ENCODE measurements around the gene LPP.
"Not testable (repeated sequence)": the region's sequence is repeated elsewhere in the genome, so short reads cannot be mapped to it uniquely, and the experiment has no call there.

Gene LPP

DNA sequence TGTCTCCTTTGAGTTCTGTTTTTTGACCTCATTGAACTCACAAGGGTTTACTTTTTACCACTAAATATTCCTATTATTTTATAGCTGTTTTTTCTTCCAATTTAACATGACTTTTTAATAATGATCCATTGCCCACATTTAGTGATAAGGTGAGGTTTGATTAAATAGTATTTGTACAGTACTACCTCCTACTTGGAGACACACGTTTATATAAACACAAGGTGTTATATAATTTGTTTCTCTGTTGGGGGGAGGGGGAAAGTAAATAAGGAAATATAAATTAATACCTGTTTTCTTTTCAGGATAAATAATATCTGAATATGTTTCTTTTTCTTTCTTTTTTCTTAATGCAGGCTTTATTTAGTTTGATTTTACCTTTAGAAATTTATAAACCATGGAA lies 281.3 kb downstream of the LPP start:
- Histone ChIP-seq H3K36me3 (replicated peaks) (no peaks in the 10 kb centered on the region), H3K27me3 (replicated peaks) (no peaks in the 10 kb centered on the region), H3K27ac (no peak overlapping the region), H3K4me3 (ENCODE audit: low read depth, low read length) (no peak overlapping the region)
- TF ChIP-seq, protein P1, sequence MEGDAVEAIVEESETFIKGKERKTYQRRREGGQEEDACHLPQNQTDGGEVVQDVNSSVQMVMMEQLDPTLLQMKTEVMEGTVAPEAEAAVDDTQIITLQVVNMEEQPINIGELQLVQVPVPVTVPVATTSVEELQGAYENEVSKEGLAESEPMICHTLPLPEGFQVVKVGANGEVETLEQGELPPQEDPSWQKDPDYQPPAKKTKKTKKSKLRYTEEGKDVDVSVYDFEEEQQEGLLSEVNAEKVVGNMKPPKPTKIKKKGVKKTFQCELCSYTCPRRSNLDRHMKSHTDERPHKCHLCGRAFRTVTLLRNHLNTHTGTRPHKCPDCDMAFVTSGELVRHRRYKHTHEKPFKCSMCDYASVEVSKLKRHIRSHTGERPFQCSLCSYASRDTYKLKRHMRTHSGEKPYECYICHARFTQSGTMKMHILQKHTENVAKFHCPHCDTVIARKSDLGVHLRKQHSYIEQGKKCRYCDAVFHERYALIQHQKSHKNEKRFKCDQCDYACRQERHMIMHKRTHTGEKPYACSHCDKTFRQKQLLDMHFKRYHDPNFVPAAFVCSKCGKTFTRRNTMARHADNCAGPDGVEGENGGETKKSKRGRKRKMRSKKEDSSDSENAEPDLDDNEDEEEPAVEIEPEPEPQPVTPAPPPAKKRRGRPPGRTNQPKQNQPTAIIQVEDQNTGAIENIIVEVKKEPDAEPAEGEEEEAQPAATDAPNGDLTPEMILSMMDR (IDR thresholded peaks at IDR 0.05; ENCODE audit: low read depth, low read length, missing control alignments): no peak
- no peak for DNase-seq
- in situ Hi-C loops (cut with HindIII; ENCODE audit: low pct_ligation_motif_present, low sequenced_read_pairs): no loop called here

DNA sequence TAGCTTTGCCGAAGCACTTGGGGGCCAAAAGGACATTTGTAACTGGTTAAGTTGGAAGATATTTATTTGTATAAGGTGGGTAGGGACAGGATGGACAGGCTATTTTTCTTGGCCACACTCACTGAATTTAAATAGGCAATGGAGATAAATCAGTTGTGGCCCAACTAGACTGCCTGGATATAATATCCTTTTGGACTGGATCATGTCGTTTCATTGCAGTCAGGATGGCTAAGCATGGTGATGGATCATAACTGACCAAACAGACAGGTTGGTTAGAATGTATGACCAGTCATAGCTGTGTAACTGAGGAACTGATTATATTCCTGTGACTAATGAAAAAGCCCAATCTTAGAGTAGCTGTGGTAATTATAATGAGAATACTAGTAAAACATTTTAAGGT lies 284.0 kb downstream of the LPP start:
- no peak for DNase-seq
- Histone ChIP-seq H3K4me3 (ENCODE audit: low read depth, low read length) (no peak overlapping the region), H3K36me3 (replicated peaks) (no peaks in the 10 kb centered on the region), H3K27me3 (replicated peaks) (no peaks in the 10 kb centered on the region), H3K27ac (no peak overlapping the region)
- TF ChIP-seq, protein P1 (IDR thresholded peaks at IDR 0.05; ENCODE audit: low read depth, low read length, missing control alignments): no peak
- in situ Hi-C loops (cut with HindIII; ENCODE audit: low pct_ligation_motif_present, low sequenced_read_pairs): no loop called here

DNA sequence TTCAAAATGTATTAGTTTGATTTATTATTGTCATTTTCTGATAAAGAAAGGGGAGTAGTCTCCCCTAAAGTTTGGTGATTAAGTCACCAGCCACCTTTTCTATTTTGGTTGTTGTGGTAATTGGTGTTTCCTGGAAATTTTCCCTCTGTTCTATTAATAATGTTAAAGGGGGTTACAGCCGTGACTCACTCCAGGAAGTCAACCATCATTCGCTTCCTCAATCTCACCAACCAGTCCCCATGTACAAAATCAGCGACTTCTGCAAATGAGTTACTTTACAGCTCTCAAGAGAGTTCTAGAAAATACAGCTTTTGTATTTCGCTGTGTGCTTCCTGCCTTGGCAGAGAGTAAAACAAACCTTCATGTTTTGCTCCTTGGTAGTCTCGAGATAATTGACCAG lies 285.1 kb downstream of the LPP start:
- TF ChIP-seq, protein P1 (IDR thresholded peaks at IDR 0.05; ENCODE audit: low read depth, low read length, missing control alignments): no peak
- no peak for DNase-seq
- H3K27ac ChIP-seq: no peak overlapping the region
- H3K4me3 ChIP-seq (ENCODE audit: low read depth, low read length): no peak overlapping the region
- in situ Hi-C loops (cut with HindIII; ENCODE audit: low pct_ligation_motif_present, low sequenced_read_pairs): no loop called here
- H3K27me3 ChIP-seq (replicated peaks): no peaks in the 10 kb centered on the region
- H3K36me3 ChIP-seq (replicated peaks): no peaks in the 10 kb centered on the region

DNA sequence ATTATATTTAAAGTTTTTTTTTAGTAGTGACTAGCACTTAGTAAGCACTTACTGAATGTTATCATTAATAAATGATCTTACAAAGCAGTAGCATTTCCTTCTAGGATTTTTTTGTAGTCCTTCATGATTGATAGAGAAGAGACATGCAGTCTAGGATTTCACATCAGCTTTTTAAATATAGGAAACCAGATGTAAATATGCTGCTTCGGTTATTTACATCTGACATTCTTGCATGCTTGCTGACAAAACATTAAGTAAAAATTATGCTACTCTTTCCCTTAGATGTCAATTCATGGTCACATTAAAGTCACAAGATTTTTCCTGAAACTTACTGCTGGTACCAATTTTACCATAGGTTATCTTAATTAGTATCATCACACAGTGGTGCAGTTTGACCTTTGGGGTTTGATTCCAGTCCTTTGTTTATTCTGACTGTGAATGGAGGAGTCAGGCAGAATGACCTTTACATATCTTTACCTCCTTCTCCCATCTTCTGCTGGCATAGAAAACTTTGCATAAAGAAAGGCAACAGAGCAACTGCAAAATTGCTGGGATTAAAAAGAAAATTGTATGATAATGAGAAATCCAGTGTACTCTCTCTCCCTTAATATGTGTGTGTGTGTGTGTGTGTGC lies 286.5 kb downstream of the LPP start:
- Histone ChIP-seq H3K4me3 (ENCODE audit: low read depth, low read length) (no peak overlapping the region), H3K27me3 (replicated peaks) (no peaks in the 10 kb centered on the region), H3K27ac (no peak overlapping the region), H3K36me3 (replicated peaks) (no peaks in the 10 kb centered on the region)
- TF ChIP-seq, protein P1 (IDR thresholded peaks at IDR 0.05; ENCODE audit: low read depth, low read length, missing control alignments): no peak
- in situ Hi-C loops (cut with HindIII; ENCODE audit: low pct_ligation_motif_present, low sequenced_read_pairs): no loop called here
- DNase-seq: no peak

DNA sequence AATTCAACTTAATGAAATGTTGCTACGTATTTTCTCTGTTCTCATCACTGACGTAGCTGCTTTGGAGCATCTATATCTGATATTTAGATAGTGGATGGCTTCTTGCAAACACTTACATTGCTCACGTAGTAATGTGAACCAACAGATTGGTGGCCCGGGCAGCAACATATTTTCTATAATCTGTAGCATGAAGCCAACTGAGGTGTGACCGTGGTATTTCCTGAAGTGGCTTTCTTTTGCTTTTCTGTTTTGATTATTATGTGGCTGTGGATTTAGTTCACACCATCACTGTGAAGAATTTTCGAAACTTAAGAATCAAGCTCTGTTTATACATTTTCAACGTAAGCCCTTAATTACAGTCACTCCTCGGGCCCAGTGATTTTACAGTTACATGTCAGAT lies 288.5 kb downstream of the LPP start:
- no peak for DNase-seq
- no peaks in the 10 kb centered on the region for H3K27me3 ChIP-seq (replicated peaks)
- no peaks in the 10 kb centered on the region for H3K36me3 ChIP-seq (replicated peaks)
- no peak overlapping the region for H3K4me3 ChIP-seq (ENCODE audit: low read depth, low read length)
- TF ChIP-seq, protein P1 (IDR thresholded peaks at IDR 0.05; ENCODE audit: low read depth, low read length, missing control alignments): no peak
- in situ Hi-C loops (cut with HindIII; ENCODE audit: low pct_ligation_motif_present, low sequenced_read_pairs): no loop called here
- no peak overlapping the region for H3K27ac ChIP-seq

DNA sequence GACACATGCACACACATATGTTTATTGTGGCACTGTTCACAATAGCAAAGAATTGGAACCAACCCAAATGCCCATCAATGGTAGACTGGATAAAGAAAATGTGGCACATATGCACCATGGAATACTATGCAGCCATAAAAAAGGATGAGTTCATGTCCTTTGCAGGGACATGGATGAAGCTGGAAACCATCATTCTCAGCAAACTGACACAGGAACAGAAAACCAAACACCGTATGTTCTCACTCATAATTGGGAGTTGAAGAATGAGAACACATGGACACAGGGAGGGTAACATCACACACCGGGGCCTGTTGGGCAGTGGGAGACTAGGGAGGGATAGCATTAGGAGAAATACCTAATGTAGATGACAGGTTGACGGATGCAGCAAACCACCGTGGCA lies 291.2 kb downstream of the LPP start:
- H3K4me3 ChIP-seq (ENCODE audit: low read depth, low read length); H3K36me3 ChIP-seq (replicated peaks); H3K27ac ChIP-seq; H3K27me3 ChIP-seq (replicated peaks); DNase-seq; in situ Hi-C loops (cut with HindIII; ENCODE audit: low pct_ligation_motif_present, low sequenced_read_pairs): not testable (repeated sequence)
